GM18499 (cell line): ENCODE measurements around the gene D2HGDH.

Source experiments
- ATAC-seq: cut with Tn5 transposase; IDR thresholded peaks from one replicate; pipeline ENCODE4 v1.9.1; 2021; ENCODE audit warnings: moderate number of reproducible peaks; ENCODE audit not compliant: insufficient read depth, unreplicated experiment

D2HGDH gene

GRCh38 chr2:241734467-241735208 is at the start of gene D2HGDH:
D2HGDH (plus strand) TSS chr2:241734630; CDS start chr2:241735225, 595 bp downstream.
- ATAC-seq: no peak

- ATAC-seq: no peak
Observed at GRCh38 chr2:241686324-241686649, 48.1 kb upstream of the D2HGDH start.

GRCh38 chr2:241686650-241687425 is 47.6 kb upstream of the D2HGDH start, which contains the start of gene DTYMK:
DTYMK (minus strand) TSS chr2:241686815; CDS start chr2:241686783, 32 bp downstream.
- ATAC-seq: peak; percentile 75

GRCh38 chr2:241689306-241689705 is 45.1 kb upstream of the D2HGDH start:
- ATAC-seq: no peak

- no peak for ATAC-seq
Observed at GRCh38 chr2:241690202-241690717, 44.2 kb upstream of the D2HGDH start.

GRCh38 chr2:241692448-241692847 is 42.0 kb upstream of the D2HGDH start:
- ATAC-seq: no peak

GRCh38 chr2:241695651-241696050 is 38.8 kb upstream of the D2HGDH start:
- ATAC-seq: no peak

- ATAC-seq: no peak
Observed at GRCh38 chr2:241701149-241701398, 33.4 kb upstream of the D2HGDH start.

GRCh38 chr2:241701399-241702154 is 32.9 kb upstream of the D2HGDH start, which contains the start of gene ING5:
ING5 (plus strand) TSS chr2:241702039; CDS start chr2:241702066, 27 bp downstream.
- no peak for ATAC-seq

- ATAC-seq: peak; percentile 52
Observed at GRCh38 chr2:241702155-241703031, 32.0 kb upstream of the D2HGDH start.

- no peak for ATAC-seq
Observed at GRCh38 chr2:241703032-241703604, 31.3 kb upstream of the D2HGDH start.

GRCh38 chr2:241706537-241706936 is 27.9 kb upstream of the D2HGDH start:
- ATAC-seq: no peak

- no peak for ATAC-seq
Observed at GRCh38 chr2:241708879-241709278, 25.6 kb upstream of the D2HGDH start.

GRCh38 chr2:241719093-241719492 is 15.3 kb upstream of the D2HGDH start:
- ATAC-seq: no peak

- ATAC-seq: no peak
Observed at GRCh38 chr2:241720099-241720498, 14.3 kb upstream of the D2HGDH start.

- no peak for ATAC-seq
Observed at GRCh38 chr2:241720560-241720959, 13.9 kb upstream of the D2HGDH start.

- no peak for ATAC-seq
Observed at GRCh38 chr2:241721852-241722251, 12.6 kb upstream of the D2HGDH start.

GRCh38 chr2:241722896-241723454 is 11.5 kb upstream of the D2HGDH start:
- ATAC-seq: no peak

- no peak for ATAC-seq
Observed at GRCh38 chr2:241724259-241724974, 10.0 kb upstream of the D2HGDH start.
